ENCODE results near the gene SKAP1.
"Not testable (repeated sequence)": the region's sequence is repeated elsewhere in the genome, so short reads cannot be mapped to it uniquely, and the experiment has no call there.

SKAP1 gene

DNA sequence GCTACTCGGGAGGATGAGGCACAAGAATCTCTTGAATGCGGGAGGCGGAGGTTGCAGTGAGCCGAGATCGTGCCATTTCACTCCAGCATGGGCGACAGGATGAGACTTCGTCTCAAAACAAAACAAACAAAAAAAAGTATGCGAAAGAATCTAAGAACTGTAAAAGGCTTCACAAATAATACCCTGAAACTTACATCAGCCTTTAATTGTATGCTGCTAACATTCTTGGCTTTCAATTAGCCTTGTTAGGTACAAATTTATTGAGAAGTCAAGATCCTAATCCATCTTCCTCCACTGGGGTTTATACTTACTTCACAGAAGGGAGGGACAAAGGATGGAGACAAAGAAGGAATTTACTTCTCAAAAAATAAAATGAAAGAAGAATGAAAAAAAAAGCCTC, 239.1 kb downstream of the SKAP1 start:
- no peak for DNase-seq
- no peaks in the 10 kb centered on the region for H3K27me3 ChIP-seq (replicated peaks; ENCODE audit: insufficient read depth, low read length)
- H3K9me3 ChIP-seq (replicated peaks; ENCODE audit: insufficient read depth, low read length), result no peaks in the 10 kb centered on the region
- H3K4me2 ChIP-seq (ENCODE audit: low read depth, low read length), result no peak overlapping the region
- H3K27ac ChIP-seq (ENCODE audit: low read length), result no peak overlapping the region
- no peaks in the 10 kb centered on the region for H3K36me3 ChIP-seq (replicated peaks; ENCODE audit: insufficient read depth, low read length)
- no peaks in the 10 kb centered on the region for H3F3A ChIP-seq (ENCODE audit: insufficient read depth, low read length)
- no peak overlapping the region for H2AFZ ChIP-seq (ENCODE audit: low read length)
- no peaks in the 10 kb centered on the region for H3K9me2 ChIP-seq (replicated peaks; ENCODE audit: insufficient read depth, low read length)
- H4K20me1 ChIP-seq (ENCODE audit: insufficient read depth, low read length), result no peaks in the 10 kb centered on the region
- H3K4me3 ChIP-seq (ENCODE audit: low read length), result no peak overlapping the region
- no peak overlapping the region for H3K9ac ChIP-seq (ENCODE audit: low read length)
- H3K79me2 ChIP-seq (ENCODE audit: low read length), result no peaks in the 10 kb centered on the region
- TF ChIP-seq EZH2phosphoT487 (IDR thresholded peaks at IDR 0.05; ENCODE audit: low read length) (no peak), EZH2 (optimal IDR thresholded peaks at IDR 0.05; ENCODE audit: low read depth, low read length) (no peak)
- TF ChIP-seq, protein P1, sequence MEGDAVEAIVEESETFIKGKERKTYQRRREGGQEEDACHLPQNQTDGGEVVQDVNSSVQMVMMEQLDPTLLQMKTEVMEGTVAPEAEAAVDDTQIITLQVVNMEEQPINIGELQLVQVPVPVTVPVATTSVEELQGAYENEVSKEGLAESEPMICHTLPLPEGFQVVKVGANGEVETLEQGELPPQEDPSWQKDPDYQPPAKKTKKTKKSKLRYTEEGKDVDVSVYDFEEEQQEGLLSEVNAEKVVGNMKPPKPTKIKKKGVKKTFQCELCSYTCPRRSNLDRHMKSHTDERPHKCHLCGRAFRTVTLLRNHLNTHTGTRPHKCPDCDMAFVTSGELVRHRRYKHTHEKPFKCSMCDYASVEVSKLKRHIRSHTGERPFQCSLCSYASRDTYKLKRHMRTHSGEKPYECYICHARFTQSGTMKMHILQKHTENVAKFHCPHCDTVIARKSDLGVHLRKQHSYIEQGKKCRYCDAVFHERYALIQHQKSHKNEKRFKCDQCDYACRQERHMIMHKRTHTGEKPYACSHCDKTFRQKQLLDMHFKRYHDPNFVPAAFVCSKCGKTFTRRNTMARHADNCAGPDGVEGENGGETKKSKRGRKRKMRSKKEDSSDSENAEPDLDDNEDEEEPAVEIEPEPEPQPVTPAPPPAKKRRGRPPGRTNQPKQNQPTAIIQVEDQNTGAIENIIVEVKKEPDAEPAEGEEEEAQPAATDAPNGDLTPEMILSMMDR (IDR thresholded peaks at IDR 0.05; ENCODE audit: low read length), result no peak
- no peaks in the 10 kb centered on the region for H3K4me1 ChIP-seq (ENCODE audit: low read length)

DNA sequence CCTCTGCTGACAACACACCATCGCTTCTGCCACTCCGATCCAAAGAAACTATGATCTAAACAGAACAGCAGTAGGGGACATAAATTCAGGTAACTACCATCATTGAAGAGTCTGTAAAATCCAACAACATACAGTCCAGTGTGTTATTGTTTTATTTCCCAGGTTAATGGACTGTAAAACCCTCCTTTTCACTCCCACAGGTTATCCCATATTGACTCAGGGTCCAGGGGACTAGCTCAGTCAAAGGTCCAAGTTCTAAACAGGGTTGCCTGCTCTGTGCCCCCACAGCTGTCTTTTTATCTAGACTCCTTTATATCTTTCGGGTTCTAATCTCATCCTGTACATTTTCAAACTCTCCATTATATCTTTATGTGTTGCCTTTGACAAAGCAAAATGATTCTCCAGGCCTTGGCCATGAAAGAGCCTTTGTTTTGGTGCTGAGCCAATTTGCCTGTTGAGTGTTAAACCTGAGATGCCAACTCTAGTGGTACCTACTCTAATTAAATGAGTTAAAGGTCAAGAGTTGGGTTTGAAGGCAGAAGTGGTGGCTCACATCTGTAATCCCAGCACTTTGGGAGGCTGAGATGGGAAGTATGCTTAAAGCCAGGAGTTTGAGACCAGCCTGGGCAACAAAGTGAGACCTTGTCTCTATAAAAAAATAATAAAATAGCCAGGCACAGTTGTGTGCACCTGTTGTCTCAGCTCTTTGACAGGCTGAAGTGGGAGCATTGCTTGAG, 242.0 kb downstream of the SKAP1 start:
- no peaks in the 10 kb centered on the region for H3K4me1 ChIP-seq (ENCODE audit: low read length)
- H3K4me3 ChIP-seq (ENCODE audit: low read length), result no peak overlapping the region
- H3K27me3 ChIP-seq (replicated peaks; ENCODE audit: insufficient read depth, low read length), result no peaks in the 10 kb centered on the region
- H3K79me2 ChIP-seq (ENCODE audit: low read length), result no peaks in the 10 kb centered on the region
- TF ChIP-seq EZH2phosphoT487 (IDR thresholded peaks at IDR 0.05; ENCODE audit: low read length) (no peak), EZH2 (optimal IDR thresholded peaks at IDR 0.05; ENCODE audit: low read depth, low read length) (no peak)
- TF ChIP-seq, protein P1 (IDR thresholded peaks at IDR 0.05; ENCODE audit: low read length), result no peak
- no peaks in the 10 kb centered on the region for H3K36me3 ChIP-seq (replicated peaks; ENCODE audit: insufficient read depth, low read length)
- H3K9me3 ChIP-seq (replicated peaks; ENCODE audit: insufficient read depth, low read length), result no peaks in the 10 kb centered on the region
- DNase-seq, result no peak
- no peaks in the 10 kb centered on the region for H3F3A ChIP-seq (ENCODE audit: insufficient read depth, low read length)
- H3K27ac ChIP-seq (ENCODE audit: low read length), result no peak overlapping the region
- no peaks in the 10 kb centered on the region for H4K20me1 ChIP-seq (ENCODE audit: insufficient read depth, low read length)
- H3K9me2 ChIP-seq (replicated peaks; ENCODE audit: insufficient read depth, low read length), result no peaks in the 10 kb centered on the region
- H3K9ac ChIP-seq (ENCODE audit: low read length), result no peak overlapping the region
- no peak overlapping the region for H2AFZ ChIP-seq (ENCODE audit: low read length)
- H3K4me2 ChIP-seq (ENCODE audit: low read depth, low read length), result no peak overlapping the region

DNA sequence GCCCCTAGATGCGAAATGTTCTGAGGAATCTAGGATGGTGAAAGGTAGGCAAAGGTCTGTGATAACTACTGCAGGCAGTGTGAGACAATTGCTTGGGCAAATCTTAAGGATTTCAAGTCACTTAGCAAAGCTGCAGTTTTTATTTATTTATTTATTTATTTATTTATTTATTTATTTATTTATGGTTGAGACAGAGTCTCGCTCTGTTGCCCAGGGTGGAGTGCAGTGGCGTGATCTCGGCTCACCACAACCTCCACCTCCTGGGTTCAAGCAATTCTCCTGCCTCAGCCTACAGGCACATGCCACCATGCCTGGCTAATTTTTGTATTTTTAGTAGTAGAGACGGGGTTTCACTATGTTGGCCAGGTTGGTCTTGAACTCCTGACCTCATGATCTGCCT, 243.7 kb downstream of the SKAP1 start:
- H3K36me3 ChIP-seq (replicated peaks; ENCODE audit: insufficient read depth, low read length), result not testable (repeated sequence)

GRCh38 chr17:48184721-48185120, 245.3 kb downstream of the SKAP1 start:
- H3K4me1 ChIP-seq (ENCODE audit: low read length), result no peaks in the 10 kb centered on the region
- H3K9me2 ChIP-seq (replicated peaks; ENCODE audit: insufficient read depth, low read length), result no peaks in the 10 kb centered on the region
- DNase-seq, result no peak
- no peaks in the 10 kb centered on the region for H3K27me3 ChIP-seq (replicated peaks; ENCODE audit: insufficient read depth, low read length)
- TF ChIP-seq, protein P1 (IDR thresholded peaks at IDR 0.05; ENCODE audit: low read length), result no peak
- no peak for TF ChIP-seq EZH2 (optimal IDR thresholded peaks at IDR 0.05; ENCODE audit: low read depth, low read length)
- no peak overlapping the region for H2AFZ ChIP-seq (ENCODE audit: low read length)
- no peak overlapping the region for H3K27ac ChIP-seq (ENCODE audit: low read length)
- H3K4me3 ChIP-seq (ENCODE audit: low read length), result no peak overlapping the region
- H4K20me1 ChIP-seq (ENCODE audit: insufficient read depth, low read length), result no peaks in the 10 kb centered on the region
- no peaks in the 10 kb centered on the region for H3K36me3 ChIP-seq (replicated peaks; ENCODE audit: insufficient read depth, low read length)
- H3K9me3 ChIP-seq (replicated peaks; ENCODE audit: insufficient read depth, low read length), result no peaks in the 10 kb centered on the region
- H3K4me2 ChIP-seq (ENCODE audit: low read depth, low read length), result no peak overlapping the region
- no peak overlapping the region for H3K9ac ChIP-seq (ENCODE audit: low read length)
- H3K79me2 ChIP-seq (ENCODE audit: low read length), result no peaks in the 10 kb centered on the region
- no peaks in the 10 kb centered on the region for H3F3A ChIP-seq (ENCODE audit: insufficient read depth, low read length)

More for the DNA sequence above, 243.7 kb downstream of the SKAP1 start:
- not testable (repeated sequence) for H3K79me2 ChIP-seq (ENCODE audit: low read length); H3K4me2 ChIP-seq (ENCODE audit: low read depth, low read length); H3K4me1 ChIP-seq (ENCODE audit: low read length); H3K9ac ChIP-seq (ENCODE audit: low read length); H3K4me3 ChIP-seq (ENCODE audit: low read length); H4K20me1 ChIP-seq (ENCODE audit: insufficient read depth, low read length); H3K27ac ChIP-seq (ENCODE audit: low read length); H3F3A ChIP-seq (ENCODE audit: insufficient read depth, low read length); H2AFZ ChIP-seq (ENCODE audit: low read length); DNase-seq; H3K9me2 ChIP-seq (replicated peaks; ENCODE audit: insufficient read depth, low read length); H3K27me3 ChIP-seq (replicated peaks; ENCODE audit: insufficient read depth, low read length); H3K9me3 ChIP-seq (replicated peaks; ENCODE audit: insufficient read depth, low read length)
